DOHH2 (cell line): ENCODE results near the gene CPZ.

Experiments used
- EZH2phosphoT487 ChIP-seq: fragments of 200-600 bp; sonication (generic); IDR thresholded peaks from 2 replicates; pipeline ENCODE4 v1.6.1; 2017; ENCODE audit warnings: borderline replicate concordance, mild to moderate bottlenecking, antibody characterized with exemption, low read length, moderate library complexity, mixed read lengths
- TF ChIP-seq, protein P1 (sequence below): fragments of 200-600 bp; sonication (generic); IDR thresholded peaks from one replicate; pipeline ENCODE4 v1.5.1; 2014; ENCODE audit warnings: antibody characterized with exemption, mild to moderate bottlenecking, low read depth, low read length; ENCODE audit not compliant: poor library complexity, severe bottlenecking

- TF ChIP-seq, protein P1, sequence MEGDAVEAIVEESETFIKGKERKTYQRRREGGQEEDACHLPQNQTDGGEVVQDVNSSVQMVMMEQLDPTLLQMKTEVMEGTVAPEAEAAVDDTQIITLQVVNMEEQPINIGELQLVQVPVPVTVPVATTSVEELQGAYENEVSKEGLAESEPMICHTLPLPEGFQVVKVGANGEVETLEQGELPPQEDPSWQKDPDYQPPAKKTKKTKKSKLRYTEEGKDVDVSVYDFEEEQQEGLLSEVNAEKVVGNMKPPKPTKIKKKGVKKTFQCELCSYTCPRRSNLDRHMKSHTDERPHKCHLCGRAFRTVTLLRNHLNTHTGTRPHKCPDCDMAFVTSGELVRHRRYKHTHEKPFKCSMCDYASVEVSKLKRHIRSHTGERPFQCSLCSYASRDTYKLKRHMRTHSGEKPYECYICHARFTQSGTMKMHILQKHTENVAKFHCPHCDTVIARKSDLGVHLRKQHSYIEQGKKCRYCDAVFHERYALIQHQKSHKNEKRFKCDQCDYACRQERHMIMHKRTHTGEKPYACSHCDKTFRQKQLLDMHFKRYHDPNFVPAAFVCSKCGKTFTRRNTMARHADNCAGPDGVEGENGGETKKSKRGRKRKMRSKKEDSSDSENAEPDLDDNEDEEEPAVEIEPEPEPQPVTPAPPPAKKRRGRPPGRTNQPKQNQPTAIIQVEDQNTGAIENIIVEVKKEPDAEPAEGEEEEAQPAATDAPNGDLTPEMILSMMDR: no peak
- TF ChIP-seq EZH2phosphoT487: no peak
Measured at GRCh38 chr4:8599657-8600056, 7.1 kb downstream of the CPZ start.
